GM18870 (cell line): ENCODE data around the gene ASTL.

Source experiments
- ATAC-seq: cut with Tn5 transposase; IDR thresholded peaks from one replicate; pipeline ENCODE4 v1.9.1; 2021; ENCODE audit warnings: moderate library complexity; ENCODE audit not compliant: unreplicated experiment

The ASTL gene

GRCh38 chr2:96114546-96114902 is 23.8 kb downstream of the ASTL start:
- no peak for ATAC-seq

DNA sequence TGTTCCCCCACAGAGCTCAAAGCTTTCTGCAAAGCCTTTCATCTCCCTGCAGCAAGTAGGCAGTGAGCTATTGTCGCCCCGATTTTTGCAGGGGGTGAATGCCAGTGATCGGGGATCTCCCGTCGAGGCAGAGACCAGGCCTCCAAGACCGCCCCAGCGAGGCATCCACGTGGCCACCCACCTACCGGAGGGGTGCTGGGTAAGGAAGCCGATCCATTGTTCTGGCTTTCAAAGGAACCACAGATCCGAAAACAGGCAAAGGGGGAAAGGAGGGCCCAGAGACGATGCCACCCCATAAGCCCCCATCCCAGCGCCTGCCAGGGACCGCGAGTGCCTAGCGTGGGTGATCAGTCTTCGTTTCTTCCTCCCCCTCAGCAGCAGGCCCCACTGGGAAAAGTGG is 24.4 kb downstream of the ASTL start:
- ATAC-seq: no peak

DNA sequence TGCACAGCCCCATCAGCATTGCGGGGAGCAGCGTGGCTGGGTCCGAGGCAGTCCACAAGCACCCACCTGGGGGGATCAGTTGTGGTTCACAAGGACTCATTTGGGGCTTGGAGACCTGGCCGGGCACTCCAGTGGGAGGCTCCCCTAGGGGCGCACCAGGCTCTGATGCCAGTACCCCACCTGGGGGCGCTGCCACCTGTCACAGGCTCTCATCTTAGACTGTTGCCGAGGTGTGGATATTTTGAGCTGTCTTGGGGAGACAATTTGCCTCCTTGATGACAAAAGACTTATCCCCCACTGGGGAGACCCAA is 25.0 kb downstream of the ASTL start:
- ATAC-seq: no peak

GRCh38 chr2:96112501-96113366 is 25.6 kb downstream of the ASTL start:
- no peak for ATAC-seq

DNA sequence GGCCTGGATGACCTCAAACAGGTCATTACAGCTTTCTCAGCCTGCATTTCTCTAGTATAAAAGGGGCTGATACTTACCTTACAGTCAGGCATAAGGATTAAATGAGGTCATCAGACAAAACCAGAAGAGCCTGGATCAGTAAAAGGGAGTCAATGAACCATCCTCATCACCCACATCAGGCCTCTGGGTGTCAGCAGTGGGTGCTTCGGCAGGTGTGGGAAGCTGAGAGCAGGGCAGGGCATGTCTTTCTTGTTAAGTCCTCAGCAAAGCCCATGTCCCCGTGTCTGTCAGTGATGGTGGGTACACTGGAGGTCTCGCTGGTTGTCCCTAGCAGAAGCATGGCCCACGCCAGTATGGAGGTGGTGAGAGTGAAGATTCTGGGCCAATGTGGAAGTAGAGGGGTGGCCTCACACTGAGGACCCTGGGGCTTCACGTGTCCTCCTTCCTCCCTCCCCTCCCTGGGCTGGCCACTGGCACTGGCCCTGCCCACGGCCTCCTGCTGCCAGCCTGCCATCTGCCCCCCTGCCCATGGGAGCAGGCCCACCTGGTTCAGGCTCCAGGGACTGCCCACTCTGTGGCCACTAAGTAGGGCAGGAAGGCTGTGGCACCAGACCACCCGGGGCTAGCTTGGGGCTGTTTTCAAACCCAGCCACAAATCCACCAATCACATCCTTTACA is 26.3 kb downstream of the ASTL start:
- no peak for ATAC-seq

DNA sequence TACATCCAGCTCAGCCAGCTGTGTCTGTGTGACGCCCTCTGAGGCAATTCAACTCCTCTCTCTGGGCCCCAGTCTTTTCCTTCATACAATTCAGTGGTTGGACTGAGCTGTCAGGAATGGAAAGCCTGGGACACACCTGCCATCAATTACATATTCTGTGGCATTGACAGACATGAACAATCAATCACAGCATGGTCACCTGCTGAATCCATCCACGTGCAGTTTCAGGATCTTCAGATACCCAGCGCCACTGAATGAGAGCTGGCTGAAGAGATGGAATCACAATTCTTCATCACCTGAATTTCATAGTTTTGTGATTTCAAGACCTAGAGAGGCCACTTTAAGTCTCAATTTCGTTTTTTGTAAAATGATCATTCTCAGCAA is 27.1 kb downstream of the ASTL start:
- no peak for ATAC-seq

DNA sequence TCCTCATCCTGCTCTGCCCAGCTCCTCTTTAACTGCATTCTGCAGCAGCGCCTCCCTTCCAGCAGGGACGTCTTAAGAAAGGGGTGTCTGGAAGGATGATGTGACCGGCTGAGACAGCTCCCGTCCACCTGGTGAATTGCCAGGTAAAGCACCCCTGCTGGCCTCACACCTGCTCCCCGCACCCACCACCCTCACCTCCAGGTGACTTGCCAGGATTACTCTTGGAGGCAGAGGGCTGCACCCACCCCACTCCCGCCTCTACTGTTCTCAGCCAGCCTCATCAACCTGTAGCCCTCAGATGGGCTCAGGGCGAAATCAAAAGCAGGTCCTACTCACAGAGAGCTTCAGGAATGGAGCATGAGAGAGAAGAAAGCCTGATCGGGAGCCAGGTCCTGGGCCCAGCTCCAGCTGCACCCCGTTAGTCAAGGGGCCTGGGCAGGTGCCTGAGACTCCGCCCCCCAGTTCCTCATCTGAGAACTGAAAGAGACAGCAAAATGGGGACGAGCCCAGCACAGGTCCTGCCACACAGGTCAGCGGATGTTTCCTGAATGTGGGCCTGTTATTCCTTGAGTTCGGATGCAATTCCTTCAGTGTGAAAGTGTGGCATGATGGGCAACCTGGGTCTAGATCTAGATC is 27.6 kb downstream of the ASTL start:
- no peak for ATAC-seq

DNA sequence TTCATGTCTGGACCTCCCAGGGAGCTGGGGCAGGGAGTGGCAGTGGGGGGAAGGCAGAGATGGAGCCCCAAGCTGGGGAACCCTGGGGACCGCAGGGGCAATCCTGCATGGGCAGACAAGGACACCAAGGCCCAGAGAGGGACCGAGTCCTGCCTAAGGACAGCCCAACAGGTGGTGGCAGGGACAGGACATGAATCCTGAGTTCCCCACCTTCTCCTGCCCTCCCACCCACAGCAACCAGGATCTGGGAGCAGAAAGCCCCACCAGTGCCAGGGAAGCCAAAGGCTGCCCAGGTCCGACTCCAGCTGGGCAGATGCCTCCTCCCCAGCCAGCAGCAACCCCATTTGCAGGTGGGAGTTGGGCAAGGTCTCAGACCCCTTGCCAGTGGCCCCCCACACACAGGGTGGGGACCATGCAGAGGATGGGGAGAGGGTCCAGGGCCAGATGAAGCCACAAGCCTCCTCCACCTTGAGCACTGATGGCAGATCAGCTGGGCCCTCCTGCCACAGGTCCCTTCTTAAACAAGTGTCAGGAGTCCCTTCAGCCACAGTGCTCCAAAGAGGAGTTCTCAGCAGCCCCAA is 28.3 kb downstream of the ASTL start:
- ATAC-seq: no peak

GRCh38 chr2:96109361-96109680 is 29.0 kb downstream of the ASTL start:
- no peak for ATAC-seq

DNA sequence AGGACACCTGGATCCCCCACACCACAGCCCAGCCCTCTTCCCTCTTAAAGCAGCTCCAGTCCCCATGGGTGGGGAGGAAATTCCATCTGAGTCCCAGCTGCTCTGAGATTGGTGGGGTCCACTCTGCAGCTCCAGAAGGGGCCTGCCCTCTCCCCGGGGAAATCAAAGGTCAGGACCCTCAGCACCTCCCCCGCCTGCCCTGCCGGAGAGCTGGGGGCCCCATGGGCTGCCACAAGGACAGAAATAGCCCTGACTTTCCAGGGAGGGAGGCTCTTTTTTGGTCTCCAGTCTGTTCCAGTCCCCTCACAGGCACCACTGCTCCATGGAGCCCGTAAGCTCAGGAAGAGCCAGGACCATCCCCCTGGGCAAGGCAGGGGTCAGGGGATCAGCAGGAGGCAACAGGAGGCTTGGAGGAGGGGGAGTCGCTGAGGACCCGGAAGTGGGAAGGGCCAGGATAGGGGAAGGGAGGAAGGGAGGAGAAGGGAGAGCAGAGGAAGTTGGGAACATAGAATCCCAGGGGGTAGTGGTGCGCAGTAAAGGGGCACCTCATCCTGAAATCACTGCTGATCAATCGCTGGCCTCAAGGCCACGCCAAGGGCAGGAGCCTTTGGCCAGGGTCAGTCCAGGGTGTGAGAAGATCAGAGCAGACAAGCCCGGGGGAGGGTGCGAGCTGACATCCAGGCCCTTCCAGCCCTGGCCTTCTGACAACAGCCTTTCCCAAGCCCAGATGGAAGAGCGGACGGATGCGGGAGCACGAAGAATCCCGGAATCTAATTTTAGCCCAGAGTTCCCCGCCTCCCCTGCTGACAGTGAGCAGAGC is 29.6 kb downstream of the ASTL start:
- ATAC-seq: no peak

- ATAC-seq: no peak
Measured at GRCh38 chr2:96108151-96108540, 30.2 kb downstream of the ASTL start.

- ATAC-seq: no peak
Measured at GRCh38 chr2:96107708-96108065, 30.6 kb downstream of the ASTL start.

DNA sequence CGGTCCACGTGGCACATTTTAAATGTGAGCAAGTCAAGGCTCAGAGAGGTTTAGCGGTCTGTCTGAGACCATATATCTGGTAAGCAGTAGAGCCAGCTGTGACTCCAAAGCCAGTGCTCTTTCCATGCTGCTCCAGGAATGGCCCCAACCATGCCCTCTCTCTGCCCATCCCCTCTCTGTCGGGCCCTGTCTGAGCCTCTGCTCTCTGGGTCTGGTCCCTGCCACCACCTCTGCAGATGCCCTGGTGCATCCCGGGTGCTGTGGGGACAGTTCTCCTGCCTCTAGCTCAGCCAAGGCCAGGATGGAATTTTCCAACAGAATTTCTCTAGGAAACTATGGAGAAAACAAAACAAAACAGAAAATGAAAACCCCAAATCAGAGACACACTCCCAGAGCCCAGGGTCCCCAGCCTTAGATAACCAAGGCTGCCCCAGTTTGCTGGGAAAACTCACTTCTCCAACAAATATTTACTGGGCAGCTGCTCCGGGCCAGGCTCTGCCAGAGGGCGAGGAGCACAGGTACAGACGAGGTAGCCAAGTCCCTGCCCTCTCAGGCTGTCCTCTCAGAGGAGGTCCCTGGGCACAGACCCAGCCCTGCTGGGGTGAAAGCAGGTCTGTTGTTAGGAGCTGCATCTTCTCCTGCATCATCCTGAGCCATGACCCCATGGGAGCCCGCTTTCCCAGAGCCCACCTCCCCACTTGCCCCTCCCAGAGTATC is 31.2 kb downstream of the ASTL start:
- ATAC-seq: no peak

DNA sequence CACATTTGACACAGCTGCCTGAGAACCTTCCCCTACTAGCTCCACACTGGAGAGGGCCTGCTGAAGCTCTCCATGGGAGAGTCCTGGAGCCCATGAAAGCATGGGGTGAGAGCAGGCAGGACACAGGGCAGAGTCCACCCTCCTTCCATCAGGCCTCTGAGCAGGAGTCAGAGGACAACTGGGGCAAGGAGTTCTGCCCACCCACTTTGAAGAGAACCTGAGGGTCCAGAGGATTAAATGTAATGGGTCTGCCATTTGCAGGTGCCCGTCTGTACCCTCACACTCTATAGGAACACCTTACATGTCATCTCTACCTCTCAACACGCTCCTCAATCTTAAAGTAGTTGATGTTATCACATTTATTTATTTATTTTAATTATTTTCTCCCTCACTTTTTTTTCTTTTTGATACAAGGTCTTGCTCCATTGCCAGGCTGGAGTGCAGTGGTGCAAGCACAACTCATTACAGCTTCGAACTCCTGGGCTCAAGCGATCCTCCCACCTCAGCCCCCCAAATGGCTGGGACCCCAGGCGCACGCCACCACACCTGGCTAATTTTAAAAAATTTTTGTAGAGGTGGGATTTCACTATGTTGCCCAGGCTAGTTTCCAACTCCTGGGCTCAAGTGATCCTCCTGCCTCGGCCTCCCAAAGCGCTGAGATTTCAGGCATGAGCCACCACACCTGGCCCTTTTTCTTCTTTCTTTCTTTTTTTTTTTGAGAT is 32.1 kb downstream of the ASTL start:
- ATAC-seq: no peak

DNA sequence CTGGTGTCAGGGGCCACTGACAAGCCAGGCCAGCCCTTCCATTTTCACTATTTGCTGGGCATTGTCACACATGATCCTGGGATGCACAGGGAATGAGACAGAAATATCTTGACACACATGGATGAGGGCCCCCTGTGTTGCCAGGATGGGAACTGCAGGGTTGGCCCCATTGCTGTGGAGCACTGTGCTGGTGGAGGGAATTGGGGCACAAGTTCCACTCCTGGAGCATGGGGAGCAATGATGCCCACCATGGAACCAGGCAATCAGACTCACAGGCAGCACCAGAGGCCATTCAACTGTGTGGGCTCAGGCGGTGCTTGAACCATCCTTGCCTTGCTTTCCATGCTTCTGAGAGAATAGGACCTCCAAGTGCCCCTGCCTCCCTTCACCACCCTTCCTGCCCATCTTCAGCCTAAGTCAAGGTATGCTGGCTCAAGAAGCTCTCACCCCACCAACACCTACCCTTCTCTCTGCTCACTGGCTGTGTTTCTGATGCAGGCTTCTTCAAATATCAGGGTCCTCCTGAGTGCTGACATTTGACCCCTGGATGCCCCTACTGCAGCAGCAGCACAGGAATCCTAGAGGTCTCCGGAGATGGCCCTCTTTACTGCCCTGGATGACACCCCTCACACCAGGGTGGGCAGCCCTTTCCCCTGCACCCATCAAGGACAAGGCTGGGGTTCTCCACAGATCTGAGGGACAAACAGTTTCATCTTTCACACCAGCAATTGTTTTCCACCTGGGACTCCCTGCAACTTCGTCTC is 33.0 kb downstream of the ASTL start:
- ATAC-seq: no peak

GRCh38 chr2:96104487-96104861 is 33.8 kb downstream of the ASTL start:
- ATAC-seq: no peak

GRCh38 chr2:96103761-96104486 is 34.4 kb downstream of the ASTL start:
- ATAC-seq: no peak

GRCh38 chr2:96103187-96103601 is 35.1 kb downstream of the ASTL start:
- no peak for ATAC-seq
